GM12872 (cell line): Measurements from ENCODE around the gene GLG1.

ENCODE experiments used
- TF ChIP-seq, protein P1 (sequence below): IDR thresholded peaks from 3 replicates; pipeline ENCODE4 v1.5.1; 2011; ENCODE audit warnings: low read depth, mild to moderate bottlenecking, low read length, moderate library complexity; ENCODE audit not compliant: insufficient read depth

GLG1 gene

DNA sequence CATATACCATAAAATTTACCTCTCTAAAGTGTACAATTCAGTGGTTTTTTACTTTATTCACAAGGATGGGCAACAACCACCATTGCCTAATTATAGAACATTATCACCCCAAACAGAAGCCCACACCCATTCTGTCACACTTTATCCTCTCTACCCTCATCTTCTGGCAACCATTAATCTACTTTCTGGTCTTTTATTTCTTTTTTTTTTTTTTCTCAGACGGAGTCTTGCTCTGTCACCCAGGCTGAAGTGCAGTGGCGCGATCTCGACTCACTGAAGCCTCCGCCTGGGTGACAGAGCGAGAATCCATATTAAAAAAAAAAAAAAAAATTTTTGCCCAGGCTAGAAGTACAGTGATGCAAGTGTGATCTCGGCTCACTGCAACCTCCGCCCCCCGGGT, 95.0 kb downstream of the GLG1 start:
- TF ChIP-seq, protein P1, sequence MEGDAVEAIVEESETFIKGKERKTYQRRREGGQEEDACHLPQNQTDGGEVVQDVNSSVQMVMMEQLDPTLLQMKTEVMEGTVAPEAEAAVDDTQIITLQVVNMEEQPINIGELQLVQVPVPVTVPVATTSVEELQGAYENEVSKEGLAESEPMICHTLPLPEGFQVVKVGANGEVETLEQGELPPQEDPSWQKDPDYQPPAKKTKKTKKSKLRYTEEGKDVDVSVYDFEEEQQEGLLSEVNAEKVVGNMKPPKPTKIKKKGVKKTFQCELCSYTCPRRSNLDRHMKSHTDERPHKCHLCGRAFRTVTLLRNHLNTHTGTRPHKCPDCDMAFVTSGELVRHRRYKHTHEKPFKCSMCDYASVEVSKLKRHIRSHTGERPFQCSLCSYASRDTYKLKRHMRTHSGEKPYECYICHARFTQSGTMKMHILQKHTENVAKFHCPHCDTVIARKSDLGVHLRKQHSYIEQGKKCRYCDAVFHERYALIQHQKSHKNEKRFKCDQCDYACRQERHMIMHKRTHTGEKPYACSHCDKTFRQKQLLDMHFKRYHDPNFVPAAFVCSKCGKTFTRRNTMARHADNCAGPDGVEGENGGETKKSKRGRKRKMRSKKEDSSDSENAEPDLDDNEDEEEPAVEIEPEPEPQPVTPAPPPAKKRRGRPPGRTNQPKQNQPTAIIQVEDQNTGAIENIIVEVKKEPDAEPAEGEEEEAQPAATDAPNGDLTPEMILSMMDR, result no peak

DNA sequence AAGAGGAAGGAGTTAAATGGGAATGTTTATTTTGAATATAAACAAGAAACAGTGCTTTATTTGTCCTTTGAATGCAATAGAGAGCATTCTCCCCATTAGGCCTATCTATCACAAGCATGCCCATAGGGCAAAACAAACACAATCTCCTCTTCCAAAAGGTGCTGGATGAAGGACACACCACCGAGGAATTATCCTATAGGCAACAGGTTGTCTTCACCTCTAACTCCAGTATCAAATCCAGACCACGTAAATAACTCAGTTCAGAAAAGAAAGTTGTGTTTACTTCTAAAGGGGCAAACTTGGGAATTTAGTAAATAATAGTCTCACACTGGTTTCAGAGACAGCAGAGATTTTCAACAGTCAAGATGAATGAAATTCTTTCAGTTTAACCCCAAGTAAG, 101.9 kb downstream of the GLG1 start:
- TF ChIP-seq, protein P1, result no peak

DNA sequence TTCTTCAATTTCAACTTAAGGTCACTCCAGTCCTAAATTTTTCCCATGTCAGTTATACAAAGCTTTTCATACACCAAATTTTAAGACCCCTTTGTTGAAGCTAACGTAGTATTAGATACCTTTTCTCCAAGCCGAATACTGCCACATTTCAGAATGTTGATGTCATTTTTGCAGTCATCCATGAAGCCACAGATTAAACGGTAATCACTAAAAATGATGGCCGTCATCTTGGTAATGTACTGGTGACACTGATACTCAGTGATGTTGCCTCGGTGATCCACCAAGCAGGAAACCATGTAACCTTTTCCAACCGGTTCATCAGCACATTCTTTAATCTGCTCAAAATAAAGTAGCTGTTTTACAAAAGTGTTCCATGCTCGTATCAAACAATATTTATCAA, 103.5 kb downstream of the GLG1 start:
- TF ChIP-seq, protein P1, result no peak

DNA sequence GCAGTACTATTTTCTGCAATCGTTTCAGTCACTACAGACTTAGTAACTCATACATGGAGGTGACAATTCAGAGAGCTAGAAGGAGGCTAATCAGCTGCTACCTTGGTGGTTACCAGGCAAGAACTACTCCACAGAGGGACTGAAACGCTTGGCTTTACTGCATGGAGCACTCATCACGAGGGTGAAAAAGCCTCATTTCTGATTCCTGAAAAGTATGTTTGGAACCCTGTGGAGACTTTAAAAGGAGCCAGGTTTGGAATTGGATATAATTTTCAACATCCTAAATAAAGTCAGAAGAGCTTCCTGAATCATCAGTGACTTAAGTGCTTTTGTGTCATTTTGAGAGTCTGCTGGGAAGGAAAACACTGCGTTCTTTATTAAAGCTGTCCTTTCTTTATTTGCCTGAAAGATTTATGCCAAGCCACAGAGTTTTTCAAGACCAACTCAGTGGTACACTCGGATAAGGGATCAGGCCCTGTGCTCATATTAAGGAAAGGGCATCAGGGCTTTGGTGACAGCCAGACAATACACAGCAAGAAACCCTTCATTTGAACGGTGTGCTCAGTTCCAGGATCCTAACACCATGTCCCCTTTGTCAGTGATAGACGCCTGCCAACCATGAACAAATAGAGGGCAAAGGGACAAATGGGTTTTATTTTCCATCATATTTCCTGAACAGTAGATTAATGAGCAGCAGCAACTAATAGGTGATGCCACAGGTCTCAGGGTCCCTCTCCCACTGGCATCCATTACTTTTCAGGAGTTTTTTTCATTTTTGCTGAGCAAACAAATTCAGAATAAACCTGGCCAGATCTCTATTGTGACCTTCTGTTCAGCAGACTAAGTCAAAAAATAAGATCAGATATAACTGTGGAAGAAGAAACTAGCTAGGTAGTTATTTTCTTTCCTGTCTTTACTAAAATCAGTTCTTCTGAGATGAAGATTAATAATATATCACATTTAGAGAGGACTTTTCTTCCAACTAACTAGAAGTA, 105.1 kb downstream of the GLG1 start:
- TF ChIP-seq, protein P1, result no peak

GRCh38 chr16:74500907-74501306, 106.0 kb downstream of the GLG1 start:
- TF ChIP-seq, protein P1, result no peak

- TF ChIP-seq, protein P1, result no peak
Observed at GRCh38 chr16:74499114-74499513, 107.8 kb downstream of the GLG1 start.

DNA sequence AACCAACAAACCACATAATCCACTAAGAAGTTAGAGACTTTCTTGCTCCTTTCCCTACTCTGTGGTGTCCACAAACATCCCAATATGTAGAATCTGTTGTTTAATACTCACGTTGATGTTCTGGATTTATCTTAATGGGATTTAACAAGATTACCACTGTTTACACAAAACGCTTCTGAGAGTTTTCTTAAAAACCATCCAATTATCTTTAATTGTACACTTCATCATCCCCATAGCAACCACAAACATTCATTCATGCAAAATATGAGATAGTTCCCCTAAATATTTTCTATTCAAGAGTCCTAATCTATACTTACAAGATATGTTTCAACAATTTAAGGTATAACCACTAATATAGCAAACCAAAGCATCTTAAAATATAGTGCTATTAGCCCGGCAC, 109.2 kb downstream of the GLG1 start:
- TF ChIP-seq, protein P1, result no peak
